Smooth muscle cell of the umbilical artery (primary cell): Measurements from ENCODE around the gene ZNF606. TPM values are rescaled to one million over a fixed set of nuclear protein-coding genes. Genes with fewer than 3 reads are reported as not detected.

Experiments
- total RNA-seq: library from RNA; depleted of rRNA; stranded (reverse); fragments of >200 nt; gene quantifications from 2 replicates; pipeline ENCODE4 v1.2.3, GENCODE V29; 2014

ZNF606 gene
- 14.3 and 14.9 TPM in 2 replicates for total RNA-seq

GRCh38 chr19:58002384-58003173 lies at the start of gene ZNF606:
TSS of gene ZNF606 (minus strand) at chr19:58002820. CDS start at chr19:58001319, 1,501 bp downstream.

GRCh38 chr19:58033741-58034476 lies 31.3 kb upstream of the ZNF606 start, which contains the start of gene ZSCAN1:
TSS of gene ZSCAN1 (plus strand) at chr19:58034025. CDS start at chr19:58037837, 3,812 bp downstream.

GRCh38 chr19:57974434-57974833 lies 28.2 kb downstream of the ZNF606 start, which contains the start of gene C19orf18:
TSS of gene C19orf18 (minus strand) at chr19:57974534. CDS start at chr19:57974432, 102 bp downstream.

GRCh38 chr19:57947419-57948134 lies 55.0 kb downstream of the ZNF606 start, which contains the start of gene ZNF256:
TSS of gene ZNF256 (minus strand) at chr19:57947706. CDS start at chr19:57947474, 232 bp downstream.

GRCh38 chr19:57934820-57935665 lies 67.6 kb downstream of the ZNF606 start, which contains the start of gene ZNF418:
TSS of gene ZNF418 (minus strand) at chr19:57935402. CDS start at chr19:57933822, 1,580 bp downstream.

Other genes starting within 250 kb of the ZNF606 start
- 17.4 and 21.4 TPM in 2 replicates for gene ZNF586, start 233.1 kb downstream of the ZNF606 start, total RNA-seq
- gene ZNF552, start 187.9 kb downstream of the ZNF606 start, total RNA-seq, result 6.1 and 11.9 TPM in 2 replicates
- gene ZNF587B, start 172.5 kb downstream of the ZNF606 start, total RNA-seq, result 26.7 and 31.7 TPM in 2 replicates
- gene ZNF587, start 153.0 kb downstream of the ZNF606 start, total RNA-seq, result 48.7 and 61.1 TPM in 2 replicates
- 4.5 and 7.2 TPM in 2 replicates for gene ZNF814, start 113.8 kb downstream of the ZNF606 start, total RNA-seq
- gene ZNF417, start 86.2 kb downstream of the ZNF606 start, total RNA-seq, result 23.2 and 23.4 TPM in 2 replicates
- 5.9 and 6.4 TPM in 2 replicates for gene ZNF418, start 67.4 kb downstream of the ZNF606 start, total RNA-seq
- 3.3 and 3.6 TPM in 2 replicates for gene ZNF256, start 55.1 kb downstream of the ZNF606 start, total RNA-seq
- not detected in 2 replicates for gene C19orf18, start 28.3 kb downstream of the ZNF606 start, total RNA-seq
- gene ZSCAN1, start 31.2 kb upstream of the ZNF606 start, total RNA-seq, result not detected in 2 replicates
- gene ZNF135, start 56.5 kb upstream of the ZNF606 start, total RNA-seq, result 3.9 and 4.3 TPM in 2 replicates
- gene ZSCAN18, start 95.4 kb upstream of the ZNF606 start, total RNA-seq, result 40.7 and 51.3 TPM in 2 replicates
- 13.4 and 17.0 TPM in 2 replicates for gene ZNF329, start 148.0 kb upstream of the ZNF606 start, total RNA-seq
- 11.0 and 23.3 TPM in 2 replicates for gene ZNF274, start 180.2 kb upstream of the ZNF606 start, total RNA-seq
- gene ZNF544, start 226.1 kb upstream of the ZNF606 start, total RNA-seq, result 40.0 and 45.7 TPM in 2 replicates